Heart left ventricle (tissue), 16 donors: ENCODE results near the gene PLEKHA6. TPM values are rescaled to one million over a fixed set of nuclear protein-coding genes. Genes with fewer than 3 reads are reported as not detected.

Experiments used
- ATAC-seq, 4 donors: fragments of 200-7000 bp; cut with Tn5 transposase; one replicate each; pipeline ENCODE4 v1.9.1; 2020 to 2022; ENCODE audit warnings: moderate library complexity in 4 of 4, mild to moderate bottlenecking in 3 of 4, moderate number of reproducible peaks in 1 of 4
- DNase-seq, 5 donors: peaks; one replicate each; pipeline ENCODE4 v3.0.0-alpha.2; 2020
- H3K27ac ChIP-seq, 12 donors: fragments of 200-600 bp; sonication (generic) in 4 of 12; one replicate each; pipeline versions ENCODE4 v1.5.0 to v1.8.0; 2016 to 2022; ENCODE audit warnings: mild to moderate bottlenecking in 2 of 12
- H3K27me3 ChIP-seq, 9 donors: fragments of 200-600 bp; sonication (generic) in 2 of 9; one replicate each; pipeline versions ENCODE4 v1.5.1 to v1.8.0; 2016 to 2022; ENCODE audit warnings: mild to moderate bottlenecking in 3 of 9
- H3K36me3 ChIP-seq, 9 donors: fragments of 200-600 bp; sonication (generic) in 2 of 9; one replicate each; pipeline versions ENCODE4 v1.5.0 to v1.8.0; 2018 to 2022; ENCODE audit warnings: mild to moderate bottlenecking in 2 of 9
- H3K4me1 ChIP-seq, 12 donors: fragments of 200-600 bp; sonication (generic) in 4 of 12; one replicate each; pipeline versions ENCODE4 v1.5.0 to v1.8.0; 2016 to 2022; ENCODE audit warnings: mild to moderate bottlenecking in 3 of 12
- H3K4me3 ChIP-seq, 12 donors: fragments of 200-600 bp; sonication (generic) in 4 of 12; one replicate each; pipeline versions ENCODE4 v1.5.0 to v1.8.0; 2017 to 2022; ENCODE audit warnings: mild to moderate bottlenecking in 9 of 12, moderate library complexity in 4 of 12
- H3K9me3 ChIP-seq, 12 donors: fragments of 200-600 bp; sonication (generic) in 4 of 12; one replicate each; pipeline versions ENCODE4 v1.5.0 to v1.8.0; 2016 to 2022; ENCODE audit warnings: mild to moderate bottlenecking in 1 of 12
- CTCF ChIP-seq, 12 donors: fragments of 200-600 bp; sonication (generic) in 4 of 12; IDR thresholded peaks; one replicate each; pipeline versions ENCODE4 v1.5.0 to v1.8.0; 2018 to 2022; ENCODE audit warnings: antibody characterized with exemption in 12 of 12, mild to moderate bottlenecking in 5 of 12
- POLR2A ChIP-seq, 2 donors: fragments of 450-650 bp; IDR thresholded peaks; one replicate each; pipeline ENCODE4 v1.6.1; 2017; ENCODE audit warnings: antibody characterized with exemption in 2 of 2, mild to moderate bottlenecking in 2 of 2, moderate library complexity in 2 of 2
- WGBS, 4 donors: extraction: QIAGEN DNeasy Blood & Tissue Kit in 2 of 4; methylation state at CpG; one replicate each; pipeline versions ENCODE4 v1.1.5 to v1.1.7; 2013 to 2018; 5-methylcytosine and 5-hydroxymethylcytosine counted together
- intact Hi-C, 10 donors: fragments of 100-400 bp; cut with DNase I; formaldehyde crosslinking; loops; one replicate each; pipeline versions ENCODE4 v1.11.1 to v1.14.2; 2022
- polyA plus RNA-seq, 2 donors: library from polyadenylated mRNA; stranded (reverse); fragments of 200-250 nt; gene quantifications; one replicate each; pipeline ENCODE4 v1.2.3, GENCODE V29; 2013
- total RNA-seq, 9 donors: library from RNA; depleted of rRNA in 2 of 9; stranded (reverse); fragments of >200 nt in 2 of 9; fragmentation: NEBNext Ultra II Directional in 3 of 9; extraction: Animal tissue kit (Norgen Biotek cat#: 25700) in 3 of 9; gene quantifications; one replicate each; pipeline versions ENCODE4 v1.1.0 to v1.2.4, GENCODE V29; 2016 to 2023
- donor health status: ischemic (EF 13 %, LVEDD 7.1; RV severe dilation, severe dysfunction).
- donor health status: healthy with polysubstance abuse.
- donor health status: DM: no; HTN: yes; CAD: no.
- donor health status: DM: no; HTN: no; CAD: no.
- donor health status: ischemic (EF 25% LVEDD 6.9; RV normal size, moderate dysfunction).
- donor health status: ischemic (EF 25% LVEDD 5.7; RV mildly dilated, moderate dysfunction).
- donor health status: healthy.
- donor health status: DM: yes; HTN: yes; CAD: no.
- donor health status: ischemic (EF 35%, LVEDD 5.7; RV mildly dilated, moderate dysfunction).
- donor health status: nonischemic (EF 11% LVEDD 7.7; RV severe dilation, severe dysfunction).
- donor health status: DM: yes; HTN: yes; CAD: no.
- donor health status: PGD.
- donor health status: ischemic (EF 29% LVEDD 5.4; RV normal size, mild dysfunction).
- donor health status: nonischemic (EF 23%, LVEDD 6.1; RV moderate dilation, normal function).

Gene PLEKHA6
- total and polyA plus RNA-seq, 11 donors: 5.2 to 33.2 (median 18.9) TPM

GRCh38 chr1:204363335-204364114 is 3.8 kb upstream of the PLEKHA6 start:
- Histone ChIP-seq H3K4me3 (peak overlapping the region in 11 of 12 donors; percentile 15 to 60 (median 47)), H3K4me1 (peaks cover 5 to 36% (median 22%) of the 10 kb centered on the region in 12 donors), H3K27me3 (peaks cover 0 to 4% (median 0%) of the 10 kb centered on the region in 9 donors), H3K9me3 (no peaks in the 10 kb centered on the region), H3K36me3 (no peaks in the 10 kb centered on the region), H3K27ac (peak overlapping the region in 11 of 12 donors; percentile 42 to 76 (median 74))
- whole genome bisulfite sequencing, 4 donors: 0 to 1% (median 1%) methylated on average over 23 to 27 of the region's 27 CpGs
- DNase-seq (peak; percentile 77 to 84 (median 83)), ATAC-seq (peak; percentile 60 to 86 (median 80))
- intact Hi-C loops: loop anchor here (1.0 to 10.0 kb wide), 14 partner anchors 35 to 502 kb away; partner anchors contain the start of genes SNRPE (in 5 of the 10) and GOLT1A (in 1 of the 10)
- TF ChIP-seq POLR2A (IDR thresholded peaks at IDR 0.05) (no peak), CTCF (IDR thresholded peaks at IDR 0.05) (peak; percentile 92 to 99 (median 98))

- Histone ChIP-seq H3K4me1 (peaks cover 5 to 41% (median 25%) of the 10 kb centered on the region in 12 donors), H3K27me3 (peaks cover 0 to 4% (median 0%) of the 10 kb centered on the region in 9 donors), H3K27ac (peak overlapping the region in 11 of 12 donors; percentile 42 to 76 (median 74)), H3K36me3 (no peaks in the 10 kb centered on the region), H3K9me3 (no peaks in the 10 kb centered on the region), H3K4me3 (peak overlapping the region in 11 of 12 donors; percentile 15 to 60 (median 47))
- intact Hi-C loops: loop anchor here (1.0 to 10.0 kb wide), 14 partner anchors 36 to 502 kb away; partner anchors contain the start of genes SNRPE (in 5 of the 10) and GOLT1A (in 1 of the 10)
- WGBS, 4 donors: 34 to 59% (median 37%) methylated on average over 6 to 11 of the region's 11 CpGs
- DNase-seq: no peak
- ATAC-seq: peak in 2 of 4 donors; percentile 2 to 5
- no peak for TF ChIP-seq POLR2A (IDR thresholded peaks at IDR 0.05)
- no peak for TF ChIP-seq CTCF (IDR thresholded peaks at IDR 0.05)
Observed at GRCh38 chr1:204362984-204363334, 3.2 kb upstream of the PLEKHA6 start.

GRCh38 chr1:204361781-204362180 is 2.1 kb upstream of the PLEKHA6 start:
- Histone ChIP-seq H3K27me3 (peaks cover 0 to 4% (median 0%) of the 10 kb centered on the region in 9 donors), H3K4me3 (no peak overlapping the region), H3K36me3 (no peaks in the 10 kb centered on the region), H3K4me1 (peaks cover 5 to 52% (median 33%) of the 10 kb centered on the region in 12 donors), H3K27ac (no peak overlapping the region), H3K9me3 (no peaks in the 10 kb centered on the region)
- 89 to 91% (median 90%) methylated on average over 8 to 10 of the region's 10 CpGs for WGBS, 4 donors
- DNase-seq (no peak), ATAC-seq (no peak)
- intact Hi-C loops: loop anchor here in 9 of 10 donors (2.0 to 10.0 kb wide), 10 partner anchors 37 to 499 kb away; partner anchors contain the start of genes SNRPE (in 4 of the 9) and GOLT1A (in 1 of the 9)
- TF ChIP-seq CTCF (IDR thresholded peaks at IDR 0.05) (no peak), POLR2A (IDR thresholded peaks at IDR 0.05) (no peak)

GRCh38 chr1:204361341-204361771 is 1.6 kb upstream of the PLEKHA6 start:
- Histone ChIP-seq H3K27me3 (peaks cover 0 to 4% (median 0%) of the 10 kb centered on the region in 9 donors), H3K27ac (no peak overlapping the region), H3K36me3 (no peaks in the 10 kb centered on the region)

More at GRCh38 chr1:204361341-204361771, 1.6 kb upstream of the PLEKHA6 start:
- intact Hi-C loops: loop anchor here in 5 of 10 donors (5.0 to 10.0 kb wide), 5 partner anchors 54 to 499 kb away; partner anchors contain the start of genes SNRPE (in 4 of the 5) and GOLT1A (in 1 of the 5)
- H3K4me3 ChIP-seq: no peak overlapping the region
- ATAC-seq (no peak), DNase-seq (no peak)
- peaks cover 5 to 52% (median 33%) of the 10 kb centered on the region in 12 donors for H3K4me1 ChIP-seq
- H3K9me3 ChIP-seq: no peaks in the 10 kb centered on the region
- TF ChIP-seq POLR2A (IDR thresholded peaks at IDR 0.05): no peak
- no peak for TF ChIP-seq CTCF (IDR thresholded peaks at IDR 0.05)
- WGBS, 4 donors: 57 to 91% (median 80%) methylated on average over 1 to 2 of the region's 2 CpGs
